SK-N-MC (cell line): ENCODE results near the gene HSPB9.

Experiments used
- EZH2 ChIP-seq: fragments of 200-600 bp; sonication (generic); IDR thresholded peaks from one replicate; pipeline ENCODE4 v1.6.1; 2017; ENCODE audit warnings: antibody characterized with exemption
- FOXP2 ChIP-seq: optimal IDR thresholded peaks from 2 replicates; pipeline ENCODE3; 2011; ENCODE audit warnings: mild to moderate bottlenecking, moderate library complexity; ENCODE audit not compliant: insufficient read depth; ENCODE audit errors: extremely low read length, control extremely low read depth
- POLR2AphosphoS5 ChIP-seq: IDR thresholded peaks from 2 replicates; pipeline ENCODE4 v1.6.1; 2012; ENCODE audit warnings: mild to moderate bottlenecking, low read depth, low read length, borderline replicate concordance

GRCh38 chr17:42153919-42154742 is 31.5 kb downstream of the HSPB9 start:
- TF ChIP-seq EZH2 (no peak), POLR2AphosphoS5 (no peak), FOXP2 (no peak)
